ENCODE measurements around the gene GNB5. TPM values are rescaled to one million over a fixed set of nuclear protein-coding genes. Genes with fewer than 3 reads are reported as not detected.

The GNB5 gene
- polyA plus RNA-seq, 1 donor from 2014 or later = 89.6 TPM

DNA sequence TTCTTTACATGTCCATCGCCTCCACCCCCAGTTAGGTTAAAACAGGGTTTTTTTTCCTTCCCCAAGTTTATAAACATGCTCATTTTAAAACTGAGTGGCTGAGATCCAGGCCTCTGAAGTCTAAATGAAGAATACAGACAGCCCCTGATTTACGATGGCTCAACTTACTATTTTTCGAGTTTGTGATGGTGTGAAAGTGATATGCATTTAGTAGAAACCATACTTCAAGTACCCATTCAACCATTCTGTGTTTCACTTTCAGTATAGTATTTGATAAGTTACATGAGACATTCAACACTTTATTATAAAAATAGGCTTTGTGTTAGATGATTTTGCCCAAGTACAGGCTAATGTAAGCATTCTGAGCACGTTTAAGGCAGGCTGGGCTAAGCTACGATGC lies 30.5 kb upstream of the GNB5 start:
- no peaks in the 10 kb centered on the region for H4K20me1 ChIP-seq (ENCODE audit: insufficient read depth)
- H3K9me2 ChIP-seq (ENCODE audit: insufficient read depth, low read length) = no peaks in the 10 kb centered on the region
- H3F3A ChIP-seq (ENCODE audit: insufficient read depth, low read length, poor library complexity, severe bottlenecking) = no peaks in the 10 kb centered on the region
- no peaks in the 10 kb centered on the region for H3K27me3 ChIP-seq (ENCODE audit: insufficient read depth, low read depth, low read length)
- no peak overlapping the region for H3K27ac ChIP-seq (ENCODE audit: low read length)
- H2AFZ ChIP-seq (ENCODE audit: low read depth, low read length) = no peak overlapping the region
- no peaks in the 10 kb centered on the region for H3K36me3 ChIP-seq (ENCODE audit: insufficient read depth, low read length)
- no peaks in the 10 kb centered on the region for H3K9me3 ChIP-seq (ENCODE audit: low read length)
- H3K9ac ChIP-seq (ENCODE audit: low read length) = no peak overlapping the region
- no peak overlapping the region for H3K4me3 ChIP-seq (ENCODE audit: low read length)
- no peak for TF ChIP-seq TAF1 (IDR thresholded peaks at IDR 0.05; ENCODE audit: low read depth)
- TF ChIP-seq, protein P1, sequence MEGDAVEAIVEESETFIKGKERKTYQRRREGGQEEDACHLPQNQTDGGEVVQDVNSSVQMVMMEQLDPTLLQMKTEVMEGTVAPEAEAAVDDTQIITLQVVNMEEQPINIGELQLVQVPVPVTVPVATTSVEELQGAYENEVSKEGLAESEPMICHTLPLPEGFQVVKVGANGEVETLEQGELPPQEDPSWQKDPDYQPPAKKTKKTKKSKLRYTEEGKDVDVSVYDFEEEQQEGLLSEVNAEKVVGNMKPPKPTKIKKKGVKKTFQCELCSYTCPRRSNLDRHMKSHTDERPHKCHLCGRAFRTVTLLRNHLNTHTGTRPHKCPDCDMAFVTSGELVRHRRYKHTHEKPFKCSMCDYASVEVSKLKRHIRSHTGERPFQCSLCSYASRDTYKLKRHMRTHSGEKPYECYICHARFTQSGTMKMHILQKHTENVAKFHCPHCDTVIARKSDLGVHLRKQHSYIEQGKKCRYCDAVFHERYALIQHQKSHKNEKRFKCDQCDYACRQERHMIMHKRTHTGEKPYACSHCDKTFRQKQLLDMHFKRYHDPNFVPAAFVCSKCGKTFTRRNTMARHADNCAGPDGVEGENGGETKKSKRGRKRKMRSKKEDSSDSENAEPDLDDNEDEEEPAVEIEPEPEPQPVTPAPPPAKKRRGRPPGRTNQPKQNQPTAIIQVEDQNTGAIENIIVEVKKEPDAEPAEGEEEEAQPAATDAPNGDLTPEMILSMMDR (IDR thresholded peaks at IDR 0.05; ENCODE audit: poor library complexity, severe bottlenecking) = no peak
- no peak for TF ChIP-seq MXI1 (conservative IDR thresholded peaks at IDR 0.05; ENCODE audit: poor library complexity, severe bottlenecking)
- TF ChIP-seq POLR2AphosphoS5 (IDR thresholded peaks at IDR 0.05) = no peak
- TF ChIP-seq RAD21 (conservative IDR thresholded peaks at IDR 0.05) = no peak
- H3K79me2 ChIP-seq (replicated peaks; ENCODE audit: insufficient read depth, low read length) = no peaks in the 10 kb centered on the region
- H3K4me2 ChIP-seq (ENCODE audit: low read length) = no peak overlapping the region

DNA sequence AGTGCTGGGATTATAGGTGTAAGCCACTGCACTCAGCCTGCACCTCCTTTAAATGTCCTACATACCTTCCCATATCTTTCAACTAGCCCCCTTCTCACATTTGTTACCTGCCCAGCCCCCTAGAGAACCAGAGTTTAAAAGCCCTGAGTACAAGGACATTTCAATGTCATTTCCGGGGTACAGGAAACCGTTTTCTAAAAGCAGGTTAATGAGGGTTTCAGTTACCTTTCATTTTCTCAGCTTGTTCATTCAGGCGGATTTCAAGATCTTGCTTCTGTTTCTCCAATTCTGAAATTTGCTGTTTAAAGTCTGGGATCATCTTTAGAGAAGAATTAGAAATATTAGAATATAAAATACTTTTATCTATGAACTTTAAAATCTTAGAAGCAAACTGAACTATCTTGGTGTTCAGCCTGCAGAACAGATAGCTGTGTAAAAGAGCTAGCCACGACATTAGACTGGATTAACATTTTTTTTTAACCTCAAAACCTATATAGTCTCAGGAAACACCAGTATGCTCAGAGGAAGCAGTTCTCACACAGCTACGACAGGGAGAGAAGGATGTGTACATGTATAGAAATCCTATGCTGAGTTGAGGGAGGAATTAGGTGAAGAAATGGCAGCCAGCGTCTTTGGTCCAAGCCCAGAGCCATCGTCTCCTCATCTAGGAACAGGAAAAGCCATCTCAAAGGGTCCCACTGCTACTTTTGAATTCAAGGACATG lies 29.9 kb upstream of the GNB5 start:
- H3K9me3 ChIP-seq (ENCODE audit: low read length) = no peaks in the 10 kb centered on the region
- H3K4me2 ChIP-seq (ENCODE audit: low read length) = no peak overlapping the region
- H3K79me2 ChIP-seq (replicated peaks; ENCODE audit: insufficient read depth, low read length) = no peaks in the 10 kb centered on the region
- H4K20me1 ChIP-seq (ENCODE audit: insufficient read depth) = no peaks in the 10 kb centered on the region
- H3K9me2 ChIP-seq (ENCODE audit: insufficient read depth, low read length) = no peaks in the 10 kb centered on the region
- H3K36me3 ChIP-seq (ENCODE audit: insufficient read depth, low read length) = no peaks in the 10 kb centered on the region
- H3K4me3 ChIP-seq (ENCODE audit: low read length) = no peak overlapping the region
- TF ChIP-seq SMC3 (conservative IDR thresholded peaks at IDR 0.05; ENCODE audit: poor library complexity) (no peak), TAF1 (IDR thresholded peaks at IDR 0.05; ENCODE audit: low read depth) (no peak)
- TF ChIP-seq, protein P2, sequence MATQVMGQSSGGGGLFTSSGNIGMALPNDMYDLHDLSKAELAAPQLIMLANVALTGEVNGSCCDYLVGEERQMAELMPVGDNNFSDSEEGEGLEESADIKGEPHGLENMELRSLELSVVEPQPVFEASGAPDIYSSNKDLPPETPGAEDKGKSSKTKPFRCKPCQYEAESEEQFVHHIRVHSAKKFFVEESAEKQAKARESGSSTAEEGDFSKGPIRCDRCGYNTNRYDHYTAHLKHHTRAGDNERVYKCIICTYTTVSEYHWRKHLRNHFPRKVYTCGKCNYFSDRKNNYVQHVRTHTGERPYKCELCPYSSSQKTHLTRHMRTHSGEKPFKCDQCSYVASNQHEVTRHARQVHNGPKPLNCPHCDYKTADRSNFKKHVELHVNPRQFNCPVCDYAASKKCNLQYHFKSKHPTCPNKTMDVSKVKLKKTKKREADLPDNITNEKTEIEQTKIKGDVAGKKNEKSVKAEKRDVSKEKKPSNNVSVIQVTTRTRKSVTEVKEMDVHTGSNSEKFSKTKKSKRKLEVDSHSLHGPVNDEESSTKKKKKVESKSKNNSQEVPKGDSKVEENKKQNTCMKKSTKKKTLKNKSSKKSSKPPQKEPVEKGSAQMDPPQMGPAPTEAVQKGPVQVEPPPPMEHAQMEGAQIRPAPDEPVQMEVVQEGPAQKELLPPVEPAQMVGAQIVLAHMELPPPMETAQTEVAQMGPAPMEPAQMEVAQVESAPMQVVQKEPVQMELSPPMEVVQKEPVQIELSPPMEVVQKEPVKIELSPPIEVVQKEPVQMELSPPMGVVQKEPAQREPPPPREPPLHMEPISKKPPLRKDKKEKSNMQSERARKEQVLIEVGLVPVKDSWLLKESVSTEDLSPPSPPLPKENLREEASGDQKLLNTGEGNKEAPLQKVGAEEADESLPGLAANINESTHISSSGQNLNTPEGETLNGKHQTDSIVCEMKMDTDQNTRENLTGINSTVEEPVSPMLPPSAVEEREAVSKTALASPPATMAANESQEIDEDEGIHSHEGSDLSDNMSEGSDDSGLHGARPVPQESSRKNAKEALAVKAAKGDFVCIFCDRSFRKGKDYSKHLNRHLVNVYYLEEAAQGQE (IDR thresholded peaks at IDR 0.05; ENCODE audit: borderline replicate concordance) = no peak
- no peak overlapping the region for H3K27ac ChIP-seq (ENCODE audit: low read length)
- no peak overlapping the region for H2AFZ ChIP-seq (ENCODE audit: low read depth, low read length)
- no peak overlapping the region for H3K9ac ChIP-seq (ENCODE audit: low read length)
- no peaks in the 10 kb centered on the region for H3K27me3 ChIP-seq (ENCODE audit: insufficient read depth, low read depth, low read length)
- H3F3A ChIP-seq (ENCODE audit: insufficient read depth, low read length, poor library complexity, severe bottlenecking) = no peaks in the 10 kb centered on the region

DNA sequence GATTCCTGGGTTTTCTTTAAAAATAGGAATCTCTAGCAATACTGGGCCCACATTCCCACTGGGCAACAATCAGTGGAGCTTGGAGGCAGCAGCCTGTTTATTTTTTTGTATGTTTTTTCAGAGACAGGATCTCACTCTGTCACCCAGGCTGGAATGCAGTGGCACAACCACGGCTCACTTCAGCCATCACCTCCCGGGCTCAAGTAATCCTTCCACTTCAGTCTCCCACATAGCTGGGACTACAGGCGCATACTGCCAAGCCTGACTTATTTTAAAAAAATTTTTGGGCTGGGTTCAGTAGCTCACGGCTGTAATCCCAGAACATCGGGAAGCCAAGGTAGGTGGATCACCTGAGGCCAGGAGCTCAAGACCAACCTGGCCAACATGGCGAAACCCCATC lies 29.1 kb upstream of the GNB5 start:
- Histone ChIP-seq H3K4me2 (ENCODE audit: low read length) (no peak overlapping the region), H3K4me3 (ENCODE audit: low read length) (no peak overlapping the region), H3K9me3 (ENCODE audit: low read length) (no peaks in the 10 kb centered on the region), H3K27me3 (ENCODE audit: insufficient read depth, low read depth, low read length) (no peaks in the 10 kb centered on the region), H3K36me3 (ENCODE audit: insufficient read depth, low read length) (no peaks in the 10 kb centered on the region), H3K9me2 (ENCODE audit: insufficient read depth, low read length) (no peaks in the 10 kb centered on the region), H4K20me1 (ENCODE audit: insufficient read depth) (no peaks in the 10 kb centered on the region), H2AFZ (ENCODE audit: low read depth, low read length) (no peak overlapping the region), H3F3A (ENCODE audit: insufficient read depth, low read length, poor library complexity, severe bottlenecking) (no peaks in the 10 kb centered on the region), H3K27ac (ENCODE audit: low read length) (no peak overlapping the region), H3K79me2 (replicated peaks; ENCODE audit: insufficient read depth, low read length) (no peaks in the 10 kb centered on the region), H3K9ac (ENCODE audit: low read length) (no peak overlapping the region)
- TF ChIP-seq SMC3 (conservative IDR thresholded peaks at IDR 0.05; ENCODE audit: poor library complexity) = no peak
- TF ChIP-seq, protein P1 (IDR thresholded peaks at IDR 0.05; ENCODE audit: poor library complexity, severe bottlenecking) = no peak
- TF ChIP-seq TAF1 (IDR thresholded peaks at IDR 0.05; ENCODE audit: low read depth) = no peak
- no peak for TF ChIP-seq POLR2AphosphoS5 (IDR thresholded peaks at IDR 0.05)
- TF ChIP-seq, protein P2 (IDR thresholded peaks at IDR 0.05; ENCODE audit: borderline replicate concordance) = no peak
- TF ChIP-seq EZH2 (IDR thresholded peaks at IDR 0.05; ENCODE audit: borderline replicate concordance, insufficient read depth, low read length, poor library complexity, severe bottlenecking) = no peak
- TF ChIP-seq MXI1 (conservative IDR thresholded peaks at IDR 0.05; ENCODE audit: poor library complexity, severe bottlenecking) = no peak
- no peak for TF ChIP-seq EP300 (conservative IDR thresholded peaks at IDR 0.05; ENCODE audit: poor library complexity, severe bottlenecking)
- no peak for TF ChIP-seq RAD21 (conservative IDR thresholded peaks at IDR 0.05)

Data from neural cell (in vitro differentiated cells).